Measurements from ENCODE around the gene PPP4R4.
"Not testable (repeated sequence)": the region's sequence is repeated elsewhere in the genome, so short reads cannot be mapped to it uniquely, and the experiment has no call there.

Gene PPP4R4

DNA sequence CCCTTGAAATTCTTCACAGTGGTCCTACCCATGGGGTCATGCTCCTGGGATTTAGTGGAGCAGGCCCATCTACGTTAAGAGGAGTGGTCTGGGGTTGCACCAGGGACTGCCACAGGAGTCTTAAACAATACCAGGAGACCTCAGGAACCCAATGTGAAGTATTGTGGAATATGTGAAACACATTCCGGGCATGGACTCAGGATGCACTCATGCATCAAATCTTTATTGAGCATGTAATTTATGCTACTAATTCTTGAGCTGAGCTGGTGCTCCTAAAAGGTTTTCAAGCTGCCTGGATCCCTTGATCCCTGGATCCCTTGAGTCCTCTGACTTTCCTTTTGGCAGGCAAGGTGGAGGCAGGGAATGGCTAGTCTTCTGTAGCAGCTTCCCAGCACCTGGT, 110.1 kb downstream of the PPP4R4 start:
- peak; percentile 14 for DNase-seq

DNA sequence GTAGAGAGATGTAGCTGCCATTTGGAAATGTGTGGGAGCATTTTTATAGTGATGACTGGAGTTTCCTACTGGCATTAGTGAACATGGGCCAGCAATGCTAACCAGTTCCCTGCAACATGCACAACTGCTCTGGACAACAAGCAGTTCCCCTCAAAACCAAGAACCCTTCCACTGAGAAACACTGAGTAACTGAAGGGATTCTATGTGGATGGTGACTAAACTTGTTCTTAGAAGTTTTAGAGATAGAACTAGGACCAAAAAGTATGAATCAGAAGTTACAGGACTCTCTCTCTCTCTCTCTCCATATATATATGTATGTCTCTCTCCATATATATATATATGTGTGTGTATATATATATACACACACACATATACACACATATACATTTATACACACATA, 111.0 kb downstream of the PPP4R4 start:
- no peak for DNase-seq

DNA sequence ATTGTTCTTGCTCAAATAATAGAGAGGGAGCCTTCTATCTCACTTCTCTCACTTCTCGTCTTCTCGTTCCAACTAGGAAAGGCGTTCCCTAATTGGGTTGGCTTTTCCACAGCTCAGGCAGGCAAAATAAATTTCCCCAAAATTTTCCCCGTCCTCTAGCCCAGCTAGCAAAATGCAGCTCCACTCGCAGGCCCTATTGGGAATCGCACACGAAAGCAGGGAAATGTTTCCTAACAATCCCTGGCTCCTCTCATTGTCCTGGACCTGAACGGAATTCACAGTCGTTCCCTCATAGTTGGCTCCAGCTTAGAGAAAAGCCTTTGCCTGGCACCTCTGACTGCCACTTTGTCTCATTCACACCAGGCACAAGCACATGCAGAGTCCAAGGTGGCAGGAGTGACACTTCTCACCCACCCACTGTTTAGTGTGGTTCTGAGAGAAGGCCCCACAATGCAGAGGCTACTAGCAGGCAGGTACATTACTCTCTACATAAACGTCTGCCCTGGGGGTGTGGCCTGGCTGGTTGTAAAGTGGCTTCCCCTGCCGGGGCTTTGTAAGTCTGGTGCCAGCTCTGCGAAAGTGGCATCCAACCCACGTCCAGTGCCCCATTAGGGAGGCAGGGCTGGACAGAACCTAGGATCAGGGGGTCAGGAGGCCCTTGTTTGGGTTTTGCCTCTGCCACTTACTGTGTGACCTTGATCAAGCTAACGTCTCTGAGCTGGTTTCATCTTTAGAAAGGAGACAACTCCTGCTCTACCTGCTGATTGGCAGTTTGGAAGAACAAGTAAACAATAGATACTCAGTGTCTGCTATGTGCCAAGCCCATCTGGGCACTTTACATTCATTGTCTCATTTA, 114.7 kb downstream of the PPP4R4 start:
- DNase-seq: no peak

DNA sequence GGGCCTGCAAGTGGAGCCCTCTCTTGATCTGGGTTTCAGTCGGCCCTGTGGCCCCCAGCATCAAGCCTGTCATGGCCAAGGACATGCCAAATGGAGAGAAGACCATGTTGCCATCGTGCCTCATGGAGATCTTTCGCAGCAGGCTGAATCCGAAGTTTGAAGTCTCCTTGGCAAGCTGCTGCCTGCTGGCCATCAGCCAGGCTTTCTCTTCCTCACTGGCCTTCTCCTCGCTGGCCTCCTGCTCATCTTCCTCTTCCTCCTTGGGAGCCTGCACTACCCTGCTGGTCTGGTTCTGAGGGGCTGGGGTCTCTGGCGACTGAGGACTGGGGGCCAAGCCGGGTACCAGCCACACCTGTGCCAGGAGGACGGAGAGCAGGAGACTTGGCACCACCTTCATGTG, 116.1 kb downstream of the PPP4R4 start:
- no peak for DNase-seq

DNA sequence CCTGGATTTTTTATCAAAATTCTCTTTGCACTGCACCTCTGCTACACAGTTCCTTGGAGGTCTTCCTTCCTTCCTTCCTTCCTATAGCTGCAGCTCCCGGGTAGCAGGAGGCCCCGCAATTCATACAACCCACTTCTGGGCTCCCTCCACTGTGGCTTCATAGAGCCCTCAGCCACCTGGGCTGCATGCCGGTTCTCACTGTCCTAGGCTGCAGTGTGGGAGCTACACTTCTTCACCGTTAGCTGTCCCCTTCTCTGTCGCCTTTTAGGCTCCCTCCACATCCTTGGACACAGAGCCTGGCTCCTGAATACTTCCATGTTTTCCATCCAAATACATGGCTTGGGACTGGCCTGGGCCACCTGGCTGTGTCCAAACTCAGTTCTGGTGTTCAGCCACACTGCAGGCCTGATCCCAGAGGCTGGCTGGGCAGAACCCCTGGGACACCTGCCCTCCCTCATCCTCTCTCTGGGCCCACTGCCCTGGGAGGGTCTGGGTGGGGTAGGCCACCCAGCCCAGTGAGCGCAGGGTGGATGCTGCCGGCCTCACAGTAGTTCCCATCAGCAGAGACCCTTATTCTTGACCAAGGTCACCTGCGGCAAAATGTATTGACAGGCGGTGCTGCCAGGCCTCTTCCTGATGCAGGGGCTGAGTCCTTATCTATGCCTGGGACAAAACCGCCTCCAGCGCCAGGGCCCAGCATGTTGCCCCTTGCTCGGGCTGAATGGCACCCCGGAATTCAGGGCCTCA, 117.2 kb downstream of the PPP4R4 start:
- no peak for DNase-seq

DNA sequence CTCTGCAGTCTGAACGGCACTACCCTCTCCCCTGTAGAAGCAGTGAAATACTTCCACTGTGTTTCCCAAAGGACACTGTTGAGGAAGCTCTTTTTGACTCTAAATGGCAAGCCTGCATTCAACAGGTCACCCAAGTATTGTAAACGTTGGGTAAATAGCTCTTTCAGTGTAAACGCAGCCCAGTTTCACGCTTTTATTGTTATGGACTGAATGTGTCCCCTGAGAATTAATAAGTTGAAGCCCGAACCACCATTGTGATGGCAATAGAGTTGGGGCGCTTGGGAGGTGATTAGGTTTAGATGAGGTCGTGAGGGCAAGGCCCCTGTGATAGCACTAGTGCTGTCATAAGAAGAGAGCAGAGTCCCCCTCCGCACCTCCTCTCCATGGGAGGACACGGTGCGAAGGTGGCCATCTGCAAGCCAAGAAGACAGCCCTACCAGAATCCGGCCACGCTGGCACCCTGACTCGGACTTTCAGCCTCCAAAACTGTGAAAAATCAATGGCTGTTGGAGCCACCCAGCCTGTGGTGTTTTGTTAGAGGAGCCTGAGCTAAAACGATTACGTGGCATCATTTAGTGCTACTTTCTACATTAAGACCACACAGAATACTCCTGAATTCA, 117.9 kb downstream of the PPP4R4 start:
- DNase-seq: no peak

DNA sequence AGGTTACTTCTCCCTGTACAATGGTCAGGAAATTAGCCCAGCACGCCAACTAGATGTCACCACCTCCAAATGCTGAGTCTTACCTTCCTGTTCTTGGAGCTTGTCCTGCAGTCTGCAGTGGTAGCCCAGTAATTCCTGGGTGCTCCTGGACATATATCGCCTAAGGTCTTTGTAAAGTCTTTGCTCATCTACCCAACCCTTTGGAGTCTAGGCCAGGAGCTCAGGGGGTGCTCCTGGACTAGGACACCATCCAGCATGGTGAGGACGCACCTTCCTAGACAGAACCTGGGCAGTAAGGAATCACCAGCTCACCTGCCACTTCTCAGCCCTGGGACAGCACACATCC, 118.4 kb downstream of the PPP4R4 start:
- no peak for DNase-seq

DNA sequence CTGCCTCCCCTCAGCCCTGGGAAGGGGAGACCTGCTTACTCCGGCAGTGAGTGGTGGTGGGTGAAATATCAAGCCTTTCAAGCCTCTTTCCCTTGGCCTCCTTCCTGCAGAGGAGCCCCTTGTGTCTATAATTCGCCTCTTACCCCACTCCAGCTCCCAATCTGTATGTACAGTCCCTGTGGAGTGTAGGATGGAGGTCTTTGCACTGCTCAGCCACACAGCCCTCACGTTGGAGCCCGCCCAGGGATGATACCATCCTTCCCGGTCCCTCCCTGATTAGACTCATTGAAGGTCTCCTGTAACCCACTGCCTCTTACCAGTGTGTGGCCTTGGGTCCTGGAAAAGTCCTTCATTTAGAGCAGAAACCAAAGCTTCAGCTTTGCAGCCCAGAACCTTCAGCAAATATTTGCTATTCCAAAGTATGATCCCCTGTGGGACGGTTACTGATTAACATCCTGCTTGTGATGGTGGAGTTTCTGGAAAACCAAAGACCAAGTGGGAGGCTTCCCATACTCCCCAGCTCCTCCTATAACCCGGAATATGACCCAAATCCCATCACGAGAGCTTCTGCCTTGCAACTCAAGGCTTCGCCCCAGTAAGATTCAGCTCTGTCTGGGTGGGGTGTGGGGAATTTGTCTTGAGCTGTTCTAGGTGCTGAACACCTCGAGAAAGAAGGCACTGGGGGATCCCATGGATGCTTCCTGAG, 118.9 kb downstream of the PPP4R4 start, which contains the start of gene SERPINA10:
SERPINA10 (minus strand) TSS at position 397 of the 706 bp plus-strand sequence. CDS start 2,675 bp downstream, outside the sequence.
- DNase-seq: no peak

DNA sequence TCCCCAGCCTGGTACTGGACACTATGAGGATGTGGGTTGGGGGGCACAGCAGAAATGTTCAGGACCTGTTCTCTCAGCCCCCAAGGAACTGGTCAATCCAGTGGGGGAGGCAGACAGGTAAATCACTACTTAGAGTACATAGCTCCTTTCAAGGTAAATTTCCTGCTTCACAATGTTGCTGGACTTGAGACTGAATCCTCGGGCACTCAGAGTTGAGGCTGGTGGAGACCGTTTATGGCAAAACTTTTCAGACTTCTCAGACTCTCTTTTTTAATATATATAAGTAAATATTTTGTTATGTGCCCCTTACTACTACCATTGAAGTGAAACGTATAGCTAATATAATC, 119.4 kb downstream of the PPP4R4 start:
- DNase-seq: no peak

DNA sequence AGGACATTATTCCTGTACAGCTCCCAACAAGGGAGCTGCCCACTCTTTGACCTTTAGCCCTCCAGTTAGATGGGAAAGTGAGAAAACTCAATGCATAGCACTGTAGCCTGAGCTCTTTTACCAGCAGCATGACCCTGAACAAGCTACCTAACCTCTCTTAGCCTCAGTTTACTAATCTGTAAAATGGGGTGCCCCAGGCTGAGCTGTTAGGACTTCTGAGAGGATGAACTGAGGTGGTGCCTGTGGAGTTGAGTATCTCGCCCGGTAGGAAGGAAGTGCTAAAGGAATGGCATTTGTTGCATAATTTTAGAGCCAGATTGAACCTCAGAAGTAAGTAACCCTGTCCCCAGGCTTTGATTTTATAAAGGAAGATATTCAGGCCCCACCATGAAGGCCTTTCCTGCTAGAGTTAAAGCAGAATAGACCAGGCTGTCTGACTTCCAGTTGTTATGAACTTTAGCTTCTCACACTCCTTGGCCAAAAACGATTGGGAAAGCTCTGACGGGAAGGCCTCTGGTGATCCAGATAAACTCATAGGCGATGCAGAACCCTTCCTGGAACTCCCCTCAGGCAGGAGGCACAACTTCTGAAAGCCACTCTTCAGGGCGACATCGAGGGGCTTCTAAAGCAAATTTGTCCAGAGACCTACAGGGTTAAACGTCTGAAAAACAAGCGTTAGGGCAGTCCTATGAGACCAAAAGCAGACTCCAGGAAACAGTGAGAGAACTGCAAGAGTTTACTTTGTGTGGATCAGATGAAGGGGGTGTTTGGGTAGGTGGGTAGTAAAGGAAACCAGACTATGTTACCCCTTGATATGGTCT, 121.4 kb downstream of the PPP4R4 start:
- DNase-seq: no peak

DNA sequence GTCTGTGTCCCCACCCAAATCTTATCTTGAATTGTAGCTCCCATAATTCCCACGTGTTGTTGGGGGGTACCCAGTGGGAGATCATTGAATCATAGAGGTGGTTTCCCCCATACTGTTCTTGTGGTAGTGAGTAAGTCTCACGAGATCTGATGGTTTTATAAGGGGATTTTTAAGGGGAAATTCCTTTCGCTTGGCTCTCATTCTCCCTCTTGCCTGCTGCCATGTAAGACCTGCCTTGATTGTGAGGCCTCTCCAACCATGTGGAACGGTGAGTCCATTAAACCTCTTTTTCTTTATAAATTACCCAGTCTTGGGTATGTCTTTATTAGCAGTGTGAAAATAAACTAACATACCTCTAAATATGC, 122.0 kb downstream of the PPP4R4 start:
- DNase-seq: not testable (repeated sequence)

DNA sequence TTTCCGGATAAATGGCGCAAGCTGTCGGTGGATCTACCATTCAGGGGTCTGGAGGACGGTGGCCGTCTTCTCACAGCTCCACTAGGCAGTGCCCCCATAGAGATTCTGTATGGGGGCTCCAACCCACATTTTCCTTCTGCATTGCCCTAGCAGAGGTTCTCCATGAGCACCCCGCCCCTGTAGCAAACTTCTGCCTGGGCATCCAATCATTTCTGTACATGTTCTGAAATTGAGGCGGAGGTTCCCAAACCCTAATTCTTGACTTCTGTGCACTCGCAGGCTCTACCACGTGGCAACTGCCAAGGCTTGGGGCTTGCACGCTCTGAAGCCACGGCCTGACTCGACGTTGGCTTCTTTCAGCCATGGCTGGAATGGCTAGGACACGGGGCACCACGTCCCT, 124.0 kb downstream of the PPP4R4 start:
- DNase-seq: no peak

DNA sequence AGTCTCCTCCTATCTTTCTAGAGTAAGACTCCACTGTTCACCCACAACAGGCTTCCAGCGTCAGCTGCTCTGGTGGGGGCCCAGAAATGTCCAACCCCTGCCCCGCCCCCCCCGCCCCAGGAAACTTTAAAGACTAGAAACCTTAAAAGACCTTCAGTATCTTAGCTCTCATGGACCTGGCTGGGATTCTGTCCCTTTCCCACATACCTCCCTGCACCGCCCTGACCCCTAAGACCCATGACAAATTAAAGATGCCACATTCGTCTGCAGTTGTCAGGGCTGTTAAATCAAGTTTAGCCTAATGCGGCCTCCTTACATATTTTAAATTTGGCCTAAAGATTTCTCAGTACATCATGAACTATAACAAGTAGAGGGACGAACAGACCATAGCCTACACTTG, 129.0 kb downstream of the PPP4R4 start:
- DNase-seq: no peak

DNA sequence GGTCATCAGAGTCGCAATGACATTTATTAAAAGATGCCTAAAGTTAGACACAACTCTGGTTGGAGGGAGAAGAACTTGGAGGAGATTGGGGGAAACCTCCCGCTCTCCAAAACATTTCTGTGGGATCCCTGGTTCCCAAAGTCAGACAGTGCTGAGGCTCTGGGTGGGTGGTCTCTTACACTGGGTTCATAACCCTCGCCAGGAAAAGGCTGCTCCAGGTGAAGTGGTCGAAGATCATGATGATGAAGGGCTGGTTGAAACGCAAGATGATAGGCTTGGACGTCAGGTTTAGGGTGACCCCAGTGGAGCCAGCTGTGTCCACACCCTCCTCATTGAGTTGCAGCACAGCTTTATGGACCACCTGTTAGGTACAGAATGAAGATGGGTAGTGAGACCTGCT, 130.1 kb downstream of the PPP4R4 start:
- DNase-seq: no peak

DNA sequence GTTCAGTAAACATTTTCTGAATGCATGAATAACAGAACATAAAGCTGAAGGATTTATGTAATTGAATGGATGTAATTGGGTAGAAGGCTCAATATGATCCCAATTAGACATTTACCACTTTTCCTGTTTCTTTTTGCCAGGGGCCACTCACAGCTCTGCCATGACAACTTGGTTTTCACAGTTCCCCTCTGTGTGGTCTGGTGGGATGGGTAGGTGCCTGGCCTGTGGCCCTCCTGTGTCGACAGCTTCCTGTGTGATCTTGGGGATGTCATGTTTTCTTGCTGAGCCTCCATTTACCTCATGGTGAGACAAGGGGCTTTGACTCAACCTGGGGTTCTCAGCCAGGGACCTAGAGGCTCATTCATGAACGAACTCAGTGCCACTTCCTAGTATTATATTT, 131.5 kb downstream of the PPP4R4 start:
- DNase-seq: no peak

DNA sequence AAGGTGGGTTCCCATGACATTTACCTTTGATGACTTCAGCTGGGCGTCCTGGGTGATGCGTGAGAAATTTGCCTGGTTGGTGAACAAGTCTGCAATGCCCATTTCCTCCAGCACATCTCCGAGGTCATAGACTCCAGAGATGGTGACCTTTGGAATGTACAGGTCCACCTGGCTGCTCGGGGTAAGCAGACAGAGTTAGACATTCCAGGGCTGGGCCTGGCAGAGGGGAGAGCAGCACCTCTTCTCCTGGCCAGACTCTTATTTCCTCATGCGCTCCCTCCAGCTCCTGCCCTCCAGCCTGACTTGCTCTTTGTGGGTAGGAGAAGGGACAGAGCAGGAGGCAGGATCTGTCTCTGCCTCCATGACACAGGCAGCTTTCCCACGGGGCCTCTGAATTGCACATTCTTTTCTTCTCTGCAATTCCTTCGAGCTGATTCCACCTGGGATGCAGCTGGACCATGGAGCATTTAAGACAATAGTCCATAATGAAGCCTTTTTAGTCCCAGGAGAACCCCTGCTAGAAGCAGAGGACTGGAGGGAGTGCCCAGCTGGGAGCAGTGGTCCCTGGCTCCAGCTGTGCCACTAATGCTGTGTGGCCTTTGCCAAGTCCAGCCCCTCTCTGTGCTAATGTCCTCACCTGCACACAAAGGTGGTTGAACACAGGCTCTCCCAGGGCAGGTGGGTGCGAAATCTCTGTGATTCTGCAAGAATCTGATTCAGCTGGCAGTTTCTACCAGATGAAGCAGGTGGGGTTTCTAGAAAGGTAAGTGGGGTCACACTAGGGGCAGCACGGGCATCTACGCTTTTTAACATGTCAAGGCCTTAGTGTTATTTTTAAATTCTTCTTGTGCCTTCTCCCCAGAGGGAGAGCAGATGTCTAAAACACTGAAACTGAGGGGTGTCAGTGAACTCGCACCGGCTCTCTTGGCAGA, 132.2 kb downstream of the PPP4R4 start:
- no peak for DNase-seq

DNA sequence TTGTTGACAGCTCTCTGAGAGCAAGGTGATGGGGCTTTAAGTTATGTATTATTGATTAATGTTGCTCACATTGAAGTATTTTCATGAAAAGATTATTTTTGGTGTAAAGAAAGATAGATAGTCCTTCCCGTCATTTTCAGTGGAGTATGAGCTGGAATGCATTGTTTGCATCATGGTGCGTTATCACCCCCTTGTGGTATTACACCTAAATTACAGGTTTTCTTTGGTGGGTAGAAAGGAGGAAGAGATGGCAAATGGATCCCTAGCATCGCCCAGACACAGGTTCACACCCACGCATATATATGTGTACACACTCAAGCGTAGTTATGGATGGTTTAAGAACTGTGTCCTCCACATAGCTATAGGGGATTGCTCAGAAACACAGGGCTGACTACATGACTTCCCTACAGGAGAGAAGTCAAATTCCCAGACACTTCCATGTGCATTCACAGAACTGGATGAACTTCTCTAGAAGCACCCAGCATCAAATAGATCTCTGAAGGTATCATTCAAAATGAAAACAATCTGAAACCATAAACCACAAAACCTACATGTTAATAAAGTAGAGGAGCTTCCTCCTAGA, 133.4 kb downstream of the PPP4R4 start:
- no peak for DNase-seq

DNA sequence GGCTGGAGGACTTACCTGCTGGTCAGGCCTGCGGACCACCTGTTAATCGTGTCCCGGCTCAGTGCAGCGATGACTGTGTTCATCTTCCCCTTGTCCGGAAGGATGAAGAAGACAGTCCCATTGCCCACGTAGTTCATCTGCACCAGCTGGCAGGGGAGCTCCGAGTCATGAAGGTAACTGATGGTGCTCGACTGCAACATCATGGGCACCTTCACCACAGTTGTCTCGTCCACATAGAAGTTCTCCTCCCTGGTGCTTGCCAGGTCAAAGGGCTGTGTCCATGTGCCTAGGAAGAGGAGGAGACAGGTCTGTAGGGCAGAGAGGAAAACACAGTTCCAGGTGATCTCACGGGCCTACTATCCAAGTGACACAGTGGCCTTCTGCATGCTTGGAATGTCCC, 135.6 kb downstream of the PPP4R4 start:
- DNase-seq: no peak

DNA sequence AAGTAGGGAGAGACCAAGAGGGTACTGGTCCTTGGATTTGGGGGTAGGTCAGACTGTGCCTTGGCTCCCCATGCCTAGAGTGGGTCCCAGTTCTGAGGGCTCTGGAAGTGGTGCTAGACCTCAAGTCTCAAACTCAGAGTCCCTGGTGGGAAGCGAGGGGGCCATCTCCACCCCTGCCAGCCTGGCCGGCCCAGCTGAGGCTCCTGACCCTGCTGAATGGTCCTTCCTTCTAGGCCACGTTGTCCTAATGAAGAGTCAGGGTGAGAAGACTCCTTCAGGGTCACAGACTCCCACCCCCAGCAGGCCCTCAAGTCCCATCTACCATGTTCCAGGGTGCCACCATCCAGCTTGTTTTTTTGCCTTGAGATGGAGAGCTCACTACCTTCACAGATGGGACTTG, 136.1 kb downstream of the PPP4R4 start:
- DNase-seq: no peak

DNA sequence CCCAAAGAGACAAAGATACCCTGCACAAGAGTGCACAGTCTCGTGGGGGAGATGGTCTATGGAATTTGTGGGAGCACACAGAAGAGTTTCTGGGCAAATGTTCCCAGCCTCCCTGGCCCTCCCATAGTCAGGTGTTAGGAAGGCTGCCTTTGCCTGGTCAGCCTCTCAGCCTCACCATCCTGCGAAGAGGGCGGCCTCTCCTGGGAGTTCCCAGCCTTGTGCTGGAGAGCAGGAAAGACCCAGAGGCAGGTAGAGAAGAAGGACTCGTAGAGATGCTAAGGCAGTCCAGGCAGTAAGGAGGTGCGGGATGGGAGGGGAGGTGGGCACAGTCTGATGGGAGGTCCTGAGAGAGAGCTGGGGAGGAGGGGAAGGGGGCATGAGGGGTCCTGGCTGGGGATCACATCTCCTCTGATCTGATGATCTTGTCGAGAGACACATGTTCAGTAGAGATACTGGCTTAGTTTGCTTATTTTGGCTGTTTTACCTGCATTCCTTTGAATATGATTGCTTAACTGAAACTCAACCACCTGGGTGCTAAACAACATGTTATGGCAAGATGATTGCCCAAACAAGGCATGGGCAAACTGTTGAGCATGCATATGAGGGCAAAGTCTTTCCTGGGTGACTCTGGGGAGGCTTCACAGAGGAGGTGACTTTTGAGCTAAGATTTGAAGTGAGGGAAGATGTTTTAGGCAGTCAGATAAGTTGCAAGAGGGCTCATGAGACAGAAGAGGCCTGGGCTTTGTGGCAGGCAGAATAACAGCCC, 138.5 kb downstream of the PPP4R4 start:
- no peak for DNase-seq

All from DMS79 treated with DMSO at 0.1 percent for 48 hours (cell line).